ENCODE data around the gene EBNA1BP2.
"Not testable (repeated sequence)": the region's sequence is repeated elsewhere in the genome, so short reads cannot be mapped to it uniquely, and the experiment has no call there.

The EBNA1BP2 gene

GRCh38 chr1:43119928-43120586 lies 52.0 kb downstream of the EBNA1BP2 start:
- not testable (repeated sequence) for DNase-seq (ENCODE audit: low read depth)
